ENCODE results near the gene RRP15.

GRCh38 chr1:218357211-218357892, 72.3 kb downstream of the RRP15 start:
- TF ChIP-seq POLR2A (IDR thresholded peaks at IDR 0.05; ENCODE audit: low read length) = no peak
- TF ChIP-seq GATA1 (IDR thresholded peaks at IDR 0.05; ENCODE audit: low read depth, low read length) = no peak
